Breast epithelium (tissue), 3 donors: ENCODE data around the gene UBE3B.

ENCODE experiments used
- POLR2A ChIP-seq: fragments of 450-650 bp; IDR thresholded peaks from one replicate; pipeline ENCODE4 v1.6.1; 2016; ENCODE audit warnings: antibody characterized with exemption, mild to moderate bottlenecking, moderate library complexity
- POLR2AphosphoS5 ChIP-seq, 3 donors: sonication (generic); formaldehyde crosslinking; IDR thresholded peaks; one replicate each; pipeline ENCODE4 v1.6.1; 2017; ENCODE audit warnings: antibody characterized with exemption in 3 of 3

DNA sequence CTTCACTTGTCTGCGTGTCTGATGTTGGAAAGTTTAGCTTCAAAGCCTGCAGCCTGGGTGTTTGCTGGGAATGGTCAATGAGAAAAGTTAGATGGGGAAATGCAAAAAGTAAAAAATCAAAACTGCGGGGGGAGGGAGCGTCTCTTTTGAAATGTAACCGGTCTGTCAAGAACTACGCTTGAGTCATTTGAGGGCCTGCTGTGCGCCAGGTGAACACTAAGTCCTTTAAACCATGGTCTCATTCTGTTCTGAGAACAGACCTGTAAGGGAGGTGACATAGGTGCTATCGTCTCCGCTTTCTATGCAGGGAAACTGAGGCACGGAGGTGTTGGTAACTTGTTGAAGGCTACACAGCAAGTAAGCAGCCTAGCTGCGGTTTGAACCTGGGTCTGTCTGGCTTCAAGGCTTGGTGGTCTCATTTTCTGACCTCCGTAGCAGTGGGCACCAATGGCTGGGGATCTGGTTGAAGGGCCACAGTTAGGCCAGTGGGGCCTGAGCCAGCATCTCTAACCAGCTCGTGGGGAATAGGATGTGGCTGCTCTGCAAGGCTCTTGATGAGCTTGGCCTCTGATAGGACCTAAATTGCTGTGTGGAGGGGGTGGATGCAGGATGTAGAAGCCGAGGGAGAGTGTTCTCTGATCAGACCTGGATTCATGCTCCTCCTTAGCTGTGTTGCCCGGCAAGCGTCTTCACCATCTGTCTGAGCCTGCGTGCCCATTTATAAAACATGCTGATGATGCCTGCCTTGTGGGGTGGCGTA lies 41.8 kb upstream of the UBE3B start:
- TF ChIP-seq POLR2A (no peak), POLR2AphosphoS5 (IDR thresholded peaks at IDR 0.05) (no peak)
